Panc1 (cell line): Measurements from ENCODE around the gene RNF121.

Experiments
- CTCF ChIP-seq: fragments of 450-650 bp; IDR thresholded peaks from 2 replicates; pipeline ENCODE4 v1.5.1; 2017; ENCODE audit warnings: mild to moderate bottlenecking
- POLR2AphosphoS5 ChIP-seq: IDR thresholded peaks from 2 replicates; pipeline ENCODE4 v1.6.1; 2012; ENCODE audit warnings: mild to moderate bottlenecking, low read depth, low read length, moderate library complexity
- REST ChIP-seq, 2 experiments: IDR thresholded peaks; 2 replicates each; pipeline ENCODE4 v1.6.1; 2011 to 2012; ENCODE audit warnings: low read depth in 2 of 2, control low read depth in 1 of 2, low read length in 1 of 2, mild to moderate bottlenecking in 1 of 2, moderate library complexity in 1 of 2; ENCODE audit not compliant: insufficient read depth in 1 of 2
- SIN3A ChIP-seq: IDR thresholded peaks from 2 replicates; pipeline ENCODE4 v1.6.1; 2012; ENCODE audit warnings: low read depth, mild to moderate bottlenecking, low read length, moderate library complexity, borderline replicate concordance; ENCODE audit not compliant: insufficient read depth
- TCF7L2 ChIP-seq: IDR thresholded peaks from 2 replicates; pipeline ENCODE4 v1.6.1; 2011; ENCODE audit warnings: mild to moderate bottlenecking, low read depth, low read length, inconsistent platforms

- no peak for TF ChIP-seq SIN3A
- no peak for TF ChIP-seq CTCF
- no peak for TF ChIP-seq POLR2AphosphoS5
- TF ChIP-seq REST (IDR thresholded peaks at IDR 0.05; ENCODE audit: insufficient read depth in 1 of 2, low read depth in 2 of 2, low read length in 1 of 2) = no peak
- TF ChIP-seq TCF7L2 = no peak
Observed at GRCh38 chr11:72014761-72015320, 86.0 kb downstream of the RNF121 start.
